Stimulated activated naive CD8-positive, alpha-beta T cell treated with anti-CD3 and anti-CD28 coated beads, Interleukin-15, Interleukin-2, amounts not matched to agents 100 U/mL and 50 U/mL, for 24 hours (primary cell): Measurements from ENCODE around the gene RNF181.
"Not testable (repeated sequence)": the region's sequence is repeated elsewhere in the genome, so short reads cannot be mapped to it uniquely, and the experiment has no call there.

Experiments used
- ATAC-seq: fragments of 150-1000 bp; cut with Tn5 transposase; one replicate; pipeline ENCODE4 v1.10.0; 2021
- DNase-seq: peaks from one replicate; pipeline ENCODE4 v3.0.0; 2021

Gene RNF181

DNA sequence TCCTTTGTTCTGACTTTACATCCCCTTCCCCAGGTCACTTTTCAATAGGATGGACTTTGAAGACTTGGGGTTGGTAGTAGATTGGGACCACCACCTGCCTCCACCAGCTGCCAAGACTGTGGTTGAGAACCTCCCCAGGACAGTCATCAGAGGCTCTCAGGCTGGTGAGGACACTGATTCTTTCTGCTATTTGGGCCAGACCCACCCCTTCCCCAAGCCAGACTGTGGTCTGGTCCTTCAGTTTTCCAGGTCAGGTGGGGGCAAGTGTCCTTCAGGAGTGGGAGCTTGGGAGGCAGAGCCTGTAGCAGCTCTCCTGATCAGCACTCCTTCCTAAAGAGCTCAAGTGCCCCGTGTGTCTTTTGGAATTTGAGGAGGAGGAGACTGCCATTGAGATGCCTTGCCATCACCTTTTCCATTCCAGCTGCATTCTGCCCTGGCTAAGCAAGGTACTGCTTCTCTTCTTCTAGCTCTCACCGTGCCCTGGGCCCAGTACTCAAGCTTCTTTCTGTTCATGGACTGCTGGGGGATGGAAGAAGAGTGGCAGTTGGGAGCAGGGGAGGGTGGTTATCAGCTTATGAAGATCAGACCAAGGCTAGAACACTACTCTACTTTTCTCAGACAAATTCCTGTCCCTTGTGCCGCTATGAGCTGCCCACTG, 1.1 kb downstream of the RNF181 start:
- ATAC-seq (no peak), DNase-seq (no peak)

DNA sequence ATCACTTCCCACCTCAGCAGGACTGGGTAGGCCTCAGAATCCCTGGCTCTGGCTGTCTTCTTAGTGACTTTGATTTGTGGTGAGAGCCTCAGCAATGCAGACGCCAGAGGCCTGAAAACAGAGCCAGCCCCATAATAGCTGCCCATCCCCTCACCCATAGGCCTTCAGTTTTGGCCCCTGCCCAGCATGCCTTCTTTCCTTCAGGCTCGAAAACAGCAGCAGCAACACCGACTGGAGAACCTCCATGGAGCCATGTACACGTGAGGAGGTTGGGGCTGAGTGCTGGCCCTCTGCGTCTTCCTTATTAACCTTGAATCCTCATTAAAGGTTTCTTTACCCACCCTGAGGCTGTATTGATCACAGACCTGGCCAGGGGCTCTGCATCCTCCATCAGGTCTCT, 1.7 kb downstream of the RNF181 start:
- DNase-seq (no peak), ATAC-seq (no peak)

DNA sequence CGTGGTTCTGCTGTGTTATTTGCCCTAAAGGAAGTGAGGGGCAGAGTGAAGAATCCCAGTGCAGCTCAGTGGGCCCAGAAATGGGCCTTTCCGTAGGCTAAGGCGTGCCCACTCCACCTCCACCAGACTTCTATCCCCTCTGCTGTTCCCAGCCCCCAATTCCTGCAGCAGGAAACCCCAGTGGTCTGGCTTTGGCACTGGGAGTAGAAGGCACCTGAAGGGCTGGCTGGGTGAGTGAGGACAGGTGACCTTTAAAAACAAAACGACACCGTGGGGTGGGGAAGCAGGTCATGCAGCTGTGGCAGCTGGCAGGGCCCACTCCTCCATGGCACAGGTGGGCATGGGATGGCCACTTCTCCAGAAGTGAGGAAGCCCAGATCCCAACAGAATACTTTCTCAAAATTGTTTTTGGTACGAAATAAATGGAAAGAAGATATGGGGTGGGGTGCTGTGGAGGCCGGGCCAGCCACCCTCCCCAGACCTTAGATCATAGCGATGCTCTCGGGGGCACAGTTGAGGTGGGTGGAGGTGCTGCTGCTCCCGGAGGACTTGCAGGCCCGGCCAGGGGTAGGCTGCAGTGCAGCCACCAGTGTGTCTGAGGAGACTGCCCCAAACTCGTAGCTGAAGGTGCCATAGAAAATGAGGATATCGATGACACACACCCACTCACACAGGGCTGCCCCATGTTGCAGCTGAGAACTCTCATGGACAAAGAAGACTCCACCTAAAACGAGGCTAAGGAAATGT, 3.2 kb downstream of the RNF181 start:
- ATAC-seq = no peak

DNA sequence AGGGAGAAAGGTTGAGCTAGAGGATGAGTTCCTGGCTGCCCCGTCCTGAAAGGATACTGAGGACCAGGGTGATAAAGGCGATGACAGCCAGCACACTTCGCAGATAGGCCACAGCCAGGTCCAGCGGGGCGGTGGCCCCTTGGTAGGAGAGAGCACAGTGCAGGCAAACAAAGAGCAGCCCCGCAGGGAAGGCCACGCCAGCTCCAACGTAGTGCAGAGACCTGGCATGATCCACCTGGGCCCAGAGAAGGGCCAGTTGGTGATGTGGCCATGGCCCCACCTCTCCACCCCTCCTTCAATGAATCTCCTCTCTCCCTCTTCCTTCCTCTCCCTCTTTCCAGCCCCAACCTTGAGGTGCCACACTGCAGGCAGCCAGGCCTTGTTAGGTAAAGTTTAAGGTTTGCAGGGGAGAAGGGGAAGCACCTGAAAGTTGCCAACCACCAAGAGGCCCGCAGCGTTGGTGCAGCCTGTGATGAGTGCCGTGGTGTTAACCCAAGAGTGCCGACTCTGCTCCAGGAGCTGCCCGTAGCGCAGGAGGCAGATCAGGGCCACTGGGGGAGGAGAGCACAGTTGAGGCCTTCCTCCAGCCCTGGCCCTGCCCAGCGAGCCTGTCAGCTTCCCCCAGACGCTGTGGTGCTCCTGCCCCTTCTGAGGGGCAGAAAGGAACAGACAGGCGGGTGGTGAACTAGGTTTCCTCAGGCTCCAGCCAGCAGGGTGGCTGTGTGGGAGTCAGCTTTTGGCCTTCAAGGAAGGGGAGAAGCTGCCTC, 4.1 kb downstream of the RNF181 start:
- no peak for ATAC-seq
- no peak for DNase-seq

More for the DNA sequence above, 3.2 kb downstream of the RNF181 start:
- no peak for DNase-seq

DNA sequence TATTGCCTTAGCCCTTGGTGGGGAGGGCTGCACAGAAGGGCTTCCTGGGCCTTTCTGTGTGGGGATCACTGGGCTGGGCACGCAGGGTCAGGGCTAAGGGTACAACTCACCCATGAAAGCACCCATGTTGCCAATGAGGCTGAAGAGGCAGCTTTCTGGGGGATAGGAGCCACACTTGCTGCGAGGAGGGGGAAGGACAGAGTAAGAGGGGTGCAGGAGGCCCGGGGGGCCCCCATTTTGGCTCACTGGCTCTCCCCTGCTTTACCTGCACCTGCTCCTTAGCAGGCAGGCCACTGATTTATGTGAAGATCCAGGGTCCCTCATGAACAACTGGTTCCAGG, 4.7 kb downstream of the RNF181 start:
- no peak for ATAC-seq
- no peak for DNase-seq

DNA sequence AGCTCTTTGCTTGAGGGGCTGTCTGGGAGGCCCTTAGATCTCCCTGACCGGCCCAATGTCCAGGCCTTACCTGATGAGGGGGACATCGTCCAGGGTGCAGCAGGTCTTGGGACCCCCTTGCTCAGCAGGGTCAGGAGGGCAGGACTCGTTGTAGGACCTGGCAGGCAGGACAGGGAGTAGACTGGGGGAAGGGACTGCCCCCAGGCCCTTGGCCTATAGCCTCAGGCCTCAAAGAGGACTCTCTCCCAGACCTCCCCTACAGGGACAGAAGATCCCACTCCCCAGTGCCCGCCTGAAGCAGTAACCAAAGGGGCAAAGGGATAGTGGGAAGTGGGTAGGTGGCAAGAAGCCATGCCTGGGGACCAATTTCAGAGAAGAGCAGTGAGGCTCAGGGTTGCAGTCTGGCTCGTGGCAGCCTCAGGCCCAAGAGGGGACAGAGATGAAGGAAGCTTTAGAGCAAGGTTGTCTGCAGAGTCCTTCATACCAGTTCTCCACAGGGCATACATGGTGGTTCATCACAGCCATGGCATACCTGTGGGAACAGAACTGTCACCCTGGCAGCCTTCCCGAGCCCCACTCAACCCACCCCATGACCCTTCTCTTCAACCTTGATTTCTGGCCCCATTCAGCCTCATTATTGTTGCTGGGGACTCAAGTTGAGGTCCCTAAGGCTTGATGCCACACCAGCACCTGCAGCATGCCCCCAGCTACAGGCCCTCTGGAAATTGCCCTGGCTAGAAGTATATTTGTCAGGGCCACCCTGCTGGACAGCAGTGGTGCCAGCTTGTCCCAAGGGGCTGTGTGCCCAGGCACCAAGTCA, 5.6 kb downstream of the RNF181 start:
- ATAC-seq = no peak
- DNase-seq = no peak

DNA sequence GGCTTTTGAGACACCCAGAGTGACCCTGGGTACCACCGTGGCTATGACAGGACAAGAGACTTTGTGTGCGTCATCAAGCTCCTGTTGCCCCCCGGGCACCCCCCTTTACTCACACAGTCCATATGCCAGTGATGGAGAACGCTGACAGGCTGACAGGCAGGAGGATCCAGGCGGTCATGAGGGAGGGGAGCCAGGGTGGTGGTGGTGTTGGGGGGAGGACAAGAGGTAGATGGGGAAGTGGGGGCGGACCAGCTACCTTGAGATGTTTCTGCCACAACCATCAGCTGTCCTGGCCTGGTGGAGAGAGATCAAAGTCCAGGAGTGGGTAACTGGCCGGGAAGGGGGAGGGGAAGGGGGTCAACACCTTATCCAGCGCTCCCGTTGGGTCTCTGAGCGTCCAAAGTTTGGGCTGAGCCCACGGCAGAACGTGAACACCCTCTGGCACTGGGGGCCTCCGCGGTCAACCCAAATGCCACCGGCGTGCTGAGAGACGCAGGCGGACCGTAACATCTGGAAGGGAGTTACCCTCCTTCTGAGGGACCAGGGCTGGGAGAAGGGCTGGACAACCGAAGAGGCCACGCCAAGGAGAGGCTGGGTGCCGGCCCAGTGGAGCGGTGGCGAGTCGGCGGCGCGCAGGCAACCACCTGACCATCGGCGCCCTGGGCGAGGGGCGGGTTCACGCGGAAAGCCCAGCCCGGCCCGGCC, 6.4 kb downstream of the RNF181 start:
- peak; percentile 7 for ATAC-seq
- DNase-seq = no peak

DNA sequence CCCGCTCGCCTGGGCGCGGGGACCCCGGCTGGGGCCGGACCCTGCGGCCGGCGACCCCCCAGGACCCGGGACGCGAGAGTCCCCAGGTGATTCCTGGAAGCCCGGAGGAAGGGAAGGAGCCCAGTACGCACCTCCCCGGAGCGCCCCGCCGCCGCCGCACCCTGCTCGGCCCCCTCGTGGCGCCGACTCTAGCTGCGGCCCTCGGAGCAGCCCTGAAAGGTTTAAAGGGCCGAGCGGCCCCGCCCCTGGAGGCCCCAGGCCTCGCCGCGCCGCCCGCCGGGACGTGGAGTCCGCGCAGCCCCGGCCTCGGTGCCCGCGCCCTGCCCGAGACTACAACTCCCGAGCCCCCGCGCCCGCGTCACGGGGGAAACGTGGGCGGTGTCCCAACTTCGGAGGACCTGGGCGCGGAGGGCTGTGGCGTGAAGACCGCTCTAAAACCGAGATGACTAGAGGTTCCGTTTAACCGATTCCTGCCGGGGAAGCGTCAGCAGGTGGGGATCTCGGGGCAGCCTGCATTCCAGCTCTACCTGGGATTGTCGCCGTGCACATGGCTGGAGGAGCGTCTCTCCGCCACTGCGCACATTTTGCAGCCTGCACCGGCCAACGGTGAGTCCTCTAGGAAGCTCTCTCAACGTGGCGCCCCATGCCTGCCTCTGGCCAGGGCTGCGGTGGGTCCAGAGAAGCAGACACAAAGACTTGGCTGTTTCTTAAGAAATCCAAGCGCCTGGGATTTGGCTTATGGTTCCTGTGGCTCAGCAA, 7.1 kb downstream of the RNF181 start, which contains the start of gene TMEM150A:
Gene TMEM150A (minus strand): TSS at position 223 of the 759 bp plus-strand sequence. CDS start 750 bp downstream, outside the sequence.
- ATAC-seq (peak; percentile 95), DNase-seq (peak; percentile 91)

DNA sequence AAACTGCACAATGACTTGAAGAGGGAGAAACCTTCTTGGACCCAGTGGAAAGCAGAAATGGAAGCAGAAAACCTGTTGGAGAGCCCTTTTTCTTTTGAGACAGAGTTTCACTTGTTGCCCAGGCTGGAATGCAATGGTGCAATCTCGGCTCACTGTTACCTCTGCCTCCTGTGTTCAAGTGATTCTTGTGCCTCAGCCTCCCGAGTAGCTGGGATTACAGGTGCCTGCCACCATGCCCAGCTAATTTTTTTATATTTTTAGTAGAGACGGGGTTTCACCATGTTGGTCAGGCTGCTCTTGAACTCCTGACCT, 8.5 kb downstream of the RNF181 start:
- not testable (repeated sequence) for DNase-seq, ATAC-seq

DNA sequence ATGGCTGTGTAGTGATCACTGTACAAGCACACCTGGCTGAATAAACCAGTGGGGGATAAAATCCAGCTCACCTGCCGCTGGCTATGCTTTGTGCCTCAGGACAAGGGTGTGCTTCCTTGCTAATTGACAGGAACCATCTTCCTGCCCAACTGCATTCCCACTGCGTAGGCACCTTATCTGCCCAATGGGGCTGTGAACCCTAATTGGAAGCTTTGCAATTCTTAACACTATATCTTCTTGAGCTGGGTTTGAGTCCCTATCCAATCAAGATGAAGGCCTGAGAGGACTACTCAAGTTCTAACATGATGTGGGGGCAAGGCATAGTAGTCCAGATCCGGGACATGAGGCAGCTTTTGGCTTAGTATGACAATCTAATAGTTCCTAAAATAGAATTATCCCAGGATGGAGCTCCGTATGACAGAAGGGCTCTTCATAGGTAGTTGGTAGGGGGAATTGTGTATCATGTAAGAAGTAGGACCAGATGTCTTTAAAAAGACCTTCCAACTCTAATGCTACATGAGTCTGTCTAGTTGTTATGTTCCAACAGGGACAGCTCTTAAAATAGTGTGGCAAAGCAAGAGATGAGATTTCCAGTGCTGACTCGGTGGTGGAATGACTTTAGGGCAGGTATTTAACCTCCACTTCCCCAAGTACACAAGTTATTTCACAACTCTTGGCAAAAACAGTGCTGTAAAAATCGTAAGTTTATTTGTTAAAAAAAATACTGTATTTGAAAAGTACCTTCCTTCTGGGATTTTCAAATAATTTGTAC, 9.2 kb downstream of the RNF181 start:
- ATAC-seq (no peak), DNase-seq (no peak)

DNA sequence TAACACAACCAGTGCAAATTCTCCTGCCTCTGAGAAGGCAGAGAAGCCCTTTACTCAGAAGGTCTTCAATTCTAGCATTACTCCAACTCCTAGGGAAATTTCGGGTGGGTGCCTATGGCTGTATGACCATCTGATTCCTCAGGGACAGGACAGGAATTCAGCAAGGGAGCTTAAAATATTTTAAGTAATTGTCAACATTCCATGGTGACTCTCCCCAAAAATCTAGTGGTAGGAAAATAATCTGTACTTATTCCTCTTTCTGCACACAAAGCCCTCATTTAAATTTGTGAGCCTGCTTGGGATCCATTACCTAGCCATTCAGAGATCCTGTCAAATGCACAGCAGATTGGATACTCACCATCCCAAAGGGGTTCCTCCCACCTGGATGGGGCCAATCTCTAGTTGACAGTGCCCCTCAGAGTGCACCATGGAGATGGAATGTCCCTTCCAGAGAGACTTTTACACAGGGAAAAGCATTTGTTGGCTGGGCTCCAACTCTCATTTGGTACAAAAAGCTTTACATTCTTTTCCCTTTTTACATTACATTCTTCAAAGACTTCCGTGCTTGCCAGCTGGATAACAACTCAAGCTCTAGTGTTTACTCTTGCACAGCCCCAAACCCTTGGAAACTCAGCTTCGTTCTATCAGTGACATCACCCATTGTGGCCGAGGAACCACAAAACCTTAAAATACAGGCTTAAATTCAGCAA, 10.0 kb downstream of the RNF181 start:
- ATAC-seq (no peak), DNase-seq (no peak)

DNA sequence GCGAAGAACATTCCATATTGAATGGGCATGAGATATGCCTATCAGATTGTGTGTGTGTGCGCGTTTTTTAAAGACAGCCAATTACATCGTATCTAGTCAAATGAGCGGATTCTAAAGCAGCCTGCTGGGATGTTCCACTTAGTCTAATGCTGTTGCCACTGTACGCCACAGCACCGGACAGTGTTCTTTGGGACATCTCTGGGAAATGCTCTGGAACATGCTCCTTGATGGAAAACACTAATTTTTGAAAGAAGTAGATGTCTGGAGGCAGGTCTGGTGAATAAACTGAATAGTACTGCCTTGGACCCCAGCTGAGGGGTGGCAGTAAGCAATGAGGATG, 10.5 kb downstream of the RNF181 start:
- ATAC-seq = no peak
- no peak for DNase-seq

DNA sequence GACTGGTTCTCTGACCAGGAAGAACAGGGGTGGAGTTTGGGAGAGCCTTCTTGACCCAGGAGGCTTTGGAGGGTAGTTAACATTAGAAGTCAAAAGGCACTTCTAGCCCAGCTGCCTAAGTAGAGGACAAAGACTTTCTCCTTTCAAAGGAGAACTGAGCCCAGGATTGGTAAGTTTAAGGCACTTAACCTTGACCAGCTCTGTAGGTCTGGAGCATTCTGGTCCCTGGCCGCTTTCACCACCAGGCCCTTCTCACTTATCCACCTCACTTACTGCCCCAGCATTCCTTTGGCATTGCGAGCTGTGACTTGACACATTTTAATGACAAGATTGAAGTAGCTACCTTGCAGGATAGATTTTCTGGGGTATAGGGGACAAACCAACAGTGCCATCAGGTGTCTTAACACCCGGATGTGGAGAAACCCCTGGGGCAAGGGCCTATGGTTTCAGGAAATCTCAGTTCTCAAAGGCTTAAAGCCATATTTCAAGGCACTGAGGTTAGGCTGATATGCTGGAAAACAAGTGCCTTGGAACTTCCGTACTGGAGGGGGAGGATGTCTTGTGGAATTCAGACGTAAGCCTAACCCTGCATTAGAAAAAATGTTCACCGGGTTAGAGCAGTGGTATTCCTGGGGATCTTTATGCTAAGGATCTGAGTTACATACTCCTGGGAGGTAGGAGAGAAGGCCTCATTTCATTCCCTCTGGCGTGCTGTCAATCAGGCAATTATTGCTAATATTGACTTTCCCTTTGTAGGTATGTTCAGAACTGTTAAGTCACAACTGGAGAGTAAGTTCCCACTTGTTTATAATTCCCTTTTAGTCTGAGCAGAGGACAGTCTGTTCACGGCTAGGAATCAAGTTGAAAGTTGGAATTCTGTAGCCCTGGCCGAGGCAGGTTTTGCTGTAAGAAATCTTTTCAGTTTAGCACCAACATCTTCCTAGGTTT, 12.0 kb downstream of the RNF181 start:
- ATAC-seq (no peak), DNase-seq (no peak)

DNA sequence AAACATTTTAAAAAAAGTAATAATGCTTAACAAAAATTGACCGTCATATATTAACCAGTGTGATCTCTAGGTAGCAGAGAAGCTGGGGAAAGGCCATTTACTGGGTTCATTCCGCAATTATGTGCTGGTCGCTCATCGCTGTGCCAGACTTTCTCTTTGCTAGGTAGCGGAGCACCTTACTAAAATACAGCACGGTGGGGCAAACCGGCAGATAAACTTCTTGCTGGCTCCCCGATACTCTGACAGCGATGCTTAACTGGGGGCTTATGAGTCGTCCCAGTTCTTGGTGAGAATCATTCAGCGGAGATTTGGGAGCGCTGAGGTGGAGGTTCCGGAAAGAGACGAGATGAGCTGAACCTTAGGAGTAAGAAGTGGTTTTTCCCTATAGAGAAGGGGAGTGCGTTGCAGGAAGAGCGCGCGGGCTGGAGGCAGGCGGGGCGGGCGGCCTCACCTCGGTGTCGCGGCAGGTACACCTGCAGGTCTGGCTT, 15.7 kb downstream of the RNF181 start:
- ATAC-seq (no peak), DNase-seq (no peak)

DNA sequence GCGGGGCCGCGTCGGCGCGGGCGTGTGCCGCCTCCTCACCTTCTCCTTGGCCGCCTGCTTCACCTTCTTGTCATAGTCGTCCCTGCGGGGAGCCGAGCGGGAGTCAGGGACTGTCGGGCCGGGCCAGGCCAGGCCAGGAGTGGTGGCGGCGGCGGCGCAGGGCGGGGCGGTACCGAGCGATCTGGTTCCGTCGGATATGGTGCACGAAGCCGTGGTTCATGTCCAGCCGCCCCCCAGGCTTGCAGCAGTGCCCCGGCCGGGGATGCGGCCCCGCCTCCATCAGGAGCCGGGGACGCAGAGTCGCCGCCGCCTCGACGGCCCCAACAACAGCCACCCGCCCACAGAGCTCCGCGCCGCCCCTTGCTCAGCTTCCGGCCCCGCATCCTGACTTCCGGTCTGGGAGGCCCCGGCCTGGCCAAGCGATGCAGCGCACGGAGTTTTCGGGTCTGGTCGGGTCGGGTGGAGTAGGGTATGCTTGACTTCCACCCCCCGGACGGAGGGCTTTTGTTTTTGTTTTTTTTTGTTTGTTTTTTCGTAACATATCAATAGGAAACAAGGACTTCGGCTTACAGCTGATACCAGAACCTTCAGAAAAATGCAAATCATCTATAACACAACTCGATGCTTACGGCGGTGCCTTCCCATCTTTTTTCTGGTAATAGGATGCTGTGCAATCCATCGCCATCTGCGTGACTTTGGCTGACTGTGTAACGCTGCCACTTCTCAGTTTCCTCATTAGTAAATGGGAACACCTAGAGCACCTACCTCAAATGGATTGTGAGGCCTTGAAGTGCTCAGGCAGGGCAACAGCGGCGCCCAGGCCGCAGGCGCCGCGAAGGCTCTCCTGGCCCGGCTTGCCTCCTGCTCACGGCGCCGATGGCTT, 16.4 kb downstream of the RNF181 start, which contains the start of gene C2orf68:
Gene C2orf68 (minus strand): TSS at position 362 of the 883 bp plus-strand sequence. CDS start 82 bp downstream, at position 280.
- peak; percentile 94 for DNase-seq
- ATAC-seq = peak; percentile 78

DNA sequence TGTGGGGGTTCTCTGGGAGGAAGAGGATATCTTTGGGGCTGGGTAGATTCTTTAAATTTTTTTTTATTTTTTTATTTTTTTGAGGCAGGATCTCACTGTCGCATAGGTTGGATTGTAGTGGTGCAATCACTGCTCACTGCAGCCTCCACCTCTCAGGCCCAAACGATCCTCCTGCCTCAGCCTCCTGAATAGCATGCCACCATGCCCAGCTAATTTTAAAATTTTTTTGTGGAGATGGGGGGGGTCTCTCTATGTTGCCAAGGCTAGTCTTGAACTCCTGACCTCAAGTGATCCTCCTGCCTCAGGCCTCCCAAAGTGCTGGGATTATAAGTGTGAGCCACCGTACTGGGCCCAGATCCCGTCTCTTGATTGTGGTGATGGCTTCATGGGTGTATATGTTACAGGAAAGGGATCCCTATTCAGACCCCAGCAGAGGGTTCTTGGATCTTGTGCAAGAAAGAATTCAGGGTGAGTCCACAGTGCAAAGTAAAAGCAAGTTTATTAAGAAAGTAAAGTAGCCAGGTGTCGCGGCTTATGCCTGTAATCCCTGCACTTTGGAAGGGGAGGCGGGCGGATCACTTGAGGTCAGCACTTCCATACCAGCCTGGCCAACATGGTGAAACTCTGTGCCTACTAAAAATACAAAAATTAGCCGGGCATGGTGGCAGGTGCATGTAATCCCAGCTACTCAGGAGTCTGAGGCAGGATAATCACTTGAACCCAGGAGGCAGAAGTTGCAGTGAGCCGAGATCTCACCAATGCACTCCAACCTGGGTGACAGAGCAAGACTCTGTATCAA, 18.4 kb downstream of the RNF181 start:
- no peak for ATAC-seq

More for the DNA sequence above, 18.4 kb downstream of the RNF181 start:
- DNase-seq = no peak
